ENCODE measurements around the gene TTLL12.

The TTLL12 gene

GRCh38 chr22:43118953-43119458 is 67.9 kb downstream of the TTLL12 start:
- DNase-seq, result no peak

GRCh38 chr22:43118024-43118849 is 68.7 kb downstream of the TTLL12 start:
- DNase-seq, result no peak

GRCh38 chr22:43116932-43117331 is 70.0 kb downstream of the TTLL12 start:
- DNase-seq, result no peak
